ENCODE measurements around the gene BEND5. TPM values are rescaled to one million over a fixed set of nuclear protein-coding genes. Genes with fewer than 3 reads are reported as not detected.

BEND5 gene
- total and polyA plus RNA-seq, 8 donors, result 1.0 to 48.2 (median 3.6) TPM

DNA sequence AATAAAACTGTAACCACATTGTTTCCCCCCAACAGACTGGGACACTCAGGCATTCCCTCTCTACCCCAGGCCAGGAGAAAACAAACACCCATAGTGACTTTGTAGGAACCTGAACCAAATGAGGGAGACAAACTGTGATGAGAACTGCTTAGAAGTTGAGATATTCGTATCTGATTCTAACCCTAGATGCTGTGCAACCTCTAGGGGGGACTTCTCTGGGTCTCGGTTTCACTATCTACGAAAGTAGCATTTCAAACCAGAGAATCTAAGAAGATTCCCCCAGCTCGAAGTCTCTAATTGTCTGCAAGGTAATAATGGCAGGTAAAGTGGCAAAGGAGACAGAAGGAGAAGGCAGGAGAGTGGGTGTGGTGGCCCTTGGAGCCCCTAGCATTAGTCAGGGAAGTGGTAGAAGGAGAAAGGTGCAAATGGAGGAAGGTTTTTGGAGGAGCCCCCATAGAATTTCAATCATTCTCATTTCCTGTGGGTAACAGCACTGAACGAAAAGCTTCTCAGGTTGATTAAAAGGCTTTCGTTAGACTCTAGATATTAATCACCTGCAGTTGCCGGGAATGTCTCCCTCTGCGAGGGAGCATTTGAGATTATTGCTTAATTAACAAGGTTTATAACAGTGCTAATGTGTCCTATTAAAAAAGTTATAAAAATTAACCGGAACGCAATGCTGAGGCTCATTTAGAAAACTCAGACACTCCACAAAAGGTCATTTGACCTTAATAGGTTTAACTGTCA, 46.4 kb downstream of the BEND5 start:
- intact Hi-C loops (cut with DNase I; ENCODE audit: low total_unique reads), result no loop called here
- Histone ChIP-seq H3K27ac (no peak overlapping the region), H3K4me1 (peaks cover 0 to 5% (median 0%) of the 10 kb centered on the region in 4 donors), H3K4me3 (no peak overlapping the region), H3K9me3 (no peaks in the 10 kb centered on the region), H3K27me3 (no peaks in the 10 kb centered on the region), H3K36me3 (peaks cover 0 to 76% (median 65%) of the 10 kb centered on the region in 4 donors)
- WGBS, 5 donors, result 75 to 79% (median 75%) methylated on average over 10 of the region's 10 CpGs
- DNase-seq, result no peak
- TF ChIP-seq POLR2AphosphoS5 (IDR thresholded peaks at IDR 0.05) (no peak), POLR2A (IDR thresholded peaks at IDR 0.05) (no peak), EP300 (IDR thresholded peaks at IDR 0.05) (no peak)
- TF ChIP-seq, protein P1, sequence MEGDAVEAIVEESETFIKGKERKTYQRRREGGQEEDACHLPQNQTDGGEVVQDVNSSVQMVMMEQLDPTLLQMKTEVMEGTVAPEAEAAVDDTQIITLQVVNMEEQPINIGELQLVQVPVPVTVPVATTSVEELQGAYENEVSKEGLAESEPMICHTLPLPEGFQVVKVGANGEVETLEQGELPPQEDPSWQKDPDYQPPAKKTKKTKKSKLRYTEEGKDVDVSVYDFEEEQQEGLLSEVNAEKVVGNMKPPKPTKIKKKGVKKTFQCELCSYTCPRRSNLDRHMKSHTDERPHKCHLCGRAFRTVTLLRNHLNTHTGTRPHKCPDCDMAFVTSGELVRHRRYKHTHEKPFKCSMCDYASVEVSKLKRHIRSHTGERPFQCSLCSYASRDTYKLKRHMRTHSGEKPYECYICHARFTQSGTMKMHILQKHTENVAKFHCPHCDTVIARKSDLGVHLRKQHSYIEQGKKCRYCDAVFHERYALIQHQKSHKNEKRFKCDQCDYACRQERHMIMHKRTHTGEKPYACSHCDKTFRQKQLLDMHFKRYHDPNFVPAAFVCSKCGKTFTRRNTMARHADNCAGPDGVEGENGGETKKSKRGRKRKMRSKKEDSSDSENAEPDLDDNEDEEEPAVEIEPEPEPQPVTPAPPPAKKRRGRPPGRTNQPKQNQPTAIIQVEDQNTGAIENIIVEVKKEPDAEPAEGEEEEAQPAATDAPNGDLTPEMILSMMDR (IDR thresholded peaks at IDR 0.05), result no peak

DNA sequence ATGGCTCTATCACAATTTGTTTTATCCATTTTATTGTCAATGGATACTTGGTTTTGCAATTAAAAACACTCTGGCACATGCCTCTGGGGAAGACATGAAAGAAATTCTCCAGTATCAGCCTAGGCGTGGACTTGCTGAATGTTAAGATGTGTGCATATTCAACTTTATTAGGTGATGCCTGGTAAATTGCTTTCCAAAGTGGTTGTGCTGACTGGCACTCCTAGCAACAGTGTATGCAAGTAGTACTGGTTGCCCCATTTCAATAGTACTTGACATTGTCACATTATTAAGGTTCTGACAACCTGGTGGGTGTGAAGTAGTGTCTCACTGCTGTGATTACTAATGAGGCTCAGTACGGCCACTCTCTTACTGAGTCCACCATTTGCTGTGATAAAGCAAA, 48.1 kb downstream of the BEND5 start:
- H3K4me3 ChIP-seq, result no peak overlapping the region
- no peaks in the 10 kb centered on the region for H3K9me3 ChIP-seq
- peaks cover 0 to 59% (median 49%) of the 10 kb centered on the region in 4 donors for H3K36me3 ChIP-seq
- H3K27me3 ChIP-seq, result no peaks in the 10 kb centered on the region
- DNase-seq, result no peak
- H3K27ac ChIP-seq, result no peak overlapping the region
- WGBS, 5 donors, result 88 to 95% (median 92%) methylated on average over 2 of the region's 2 CpGs
- H3K4me1 ChIP-seq, result peaks cover 0 to 5% (median 0%) of the 10 kb centered on the region in 4 donors
- no peak for TF ChIP-seq POLR2AphosphoS5 (IDR thresholded peaks at IDR 0.05)
- TF ChIP-seq POLR2A (IDR thresholded peaks at IDR 0.05), result no peak
- TF ChIP-seq, protein P1 (IDR thresholded peaks at IDR 0.05), result no peak
- intact Hi-C loops (cut with DNase I; ENCODE audit: low total_unique reads), result no loop called here

DNA sequence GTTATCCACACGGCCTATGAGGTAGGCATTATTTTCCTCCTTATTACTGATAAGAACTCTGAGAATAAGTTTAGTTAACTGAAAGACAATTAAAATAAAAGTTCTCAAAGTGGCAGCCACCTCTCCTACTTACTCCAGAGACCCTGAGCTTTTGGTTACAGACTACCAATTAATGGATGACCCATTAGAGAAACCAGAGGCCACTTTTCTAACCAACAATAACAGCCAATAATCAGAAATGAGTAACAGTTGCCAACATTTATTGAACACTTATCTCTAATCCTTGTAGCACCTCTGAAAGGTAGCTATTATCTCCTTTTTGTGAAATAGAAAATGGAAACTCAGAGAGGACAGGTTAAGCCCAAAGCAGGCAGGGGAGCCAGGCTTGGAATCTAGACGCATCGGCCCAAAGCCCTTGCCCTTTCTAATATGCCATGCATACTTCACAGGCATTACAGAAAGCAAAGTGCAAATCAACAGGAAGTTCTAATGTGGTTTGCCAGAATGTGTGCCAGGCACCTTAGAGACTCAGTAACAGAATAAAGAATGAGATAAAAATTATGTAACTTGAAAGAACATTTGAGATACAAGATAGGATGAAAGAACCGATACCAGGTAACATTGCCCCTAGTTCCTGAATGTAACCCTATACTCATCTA, 50.0 kb downstream of the BEND5 start:
- 44 to 63% (median 56%) methylated on average over 4 of the region's 4 CpGs for WGBS, 5 donors
- Histone ChIP-seq H3K4me3 (no peak overlapping the region), H3K4me1 (peaks cover 0 to 5% (median 0%) of the 10 kb centered on the region in 4 donors), H3K27me3 (no peaks in the 10 kb centered on the region), H3K9me3 (no peaks in the 10 kb centered on the region), H3K27ac (no peak overlapping the region), H3K36me3 (peaks cover 0 to 40% (median 30%) of the 10 kb centered on the region in 4 donors)
- no peak for DNase-seq
- TF ChIP-seq POLR2A (IDR thresholded peaks at IDR 0.05) (no peak), POLR2AphosphoS5 (IDR thresholded peaks at IDR 0.05) (no peak), EP300 (IDR thresholded peaks at IDR 0.05) (no peak)
- TF ChIP-seq, protein P1 (IDR thresholded peaks at IDR 0.05), result no peak
- intact Hi-C loops (cut with DNase I; ENCODE audit: low total_unique reads), result no loop called here

DNA sequence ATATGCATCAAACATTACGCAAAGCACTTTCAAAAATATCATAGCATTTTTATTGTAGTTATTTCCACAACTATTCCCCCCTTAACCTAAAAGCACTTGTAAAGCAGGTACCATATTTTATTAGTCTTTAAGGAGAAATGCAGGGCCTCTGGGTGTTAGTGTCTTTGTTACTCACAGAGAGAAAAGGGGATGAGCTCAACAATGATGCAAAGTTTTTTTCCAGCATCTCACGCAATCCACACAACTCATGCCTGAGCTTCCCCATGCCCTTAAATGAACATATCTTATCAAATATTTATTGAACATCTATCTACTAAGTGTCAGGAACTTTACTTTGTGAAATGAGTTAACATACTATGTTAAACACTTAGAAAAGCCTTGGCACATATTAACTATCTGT, 50.6 kb downstream of the BEND5 start:
- TF ChIP-seq, protein P1 (IDR thresholded peaks at IDR 0.05), result no peak
- TF ChIP-seq POLR2A (IDR thresholded peaks at IDR 0.05) (no peak), POLR2AphosphoS5 (IDR thresholded peaks at IDR 0.05) (no peak), EP300 (IDR thresholded peaks at IDR 0.05) (no peak)
- Histone ChIP-seq H3K27me3 (no peaks in the 10 kb centered on the region), H3K9me3 (no peaks in the 10 kb centered on the region), H3K4me3 (no peak overlapping the region), H3K27ac (no peak overlapping the region), H3K36me3 (peaks cover 0 to 34% (median 27%) of the 10 kb centered on the region in 4 donors), H3K4me1 (peaks cover 0 to 5% (median 0%) of the 10 kb centered on the region in 4 donors)
- WGBS, 5 donors, result 94 to 99% (median 96%) methylated on average over 2 of the region's 2 CpGs
- no peak for DNase-seq
- intact Hi-C loops (cut with DNase I; ENCODE audit: low total_unique reads), result no loop called here

Measured in stomach (tissue), 9 donors.